Gastrocnemius medialis (tissue), 4 donors: ENCODE results near the gene SOX30.

Experiments
- POLR2A ChIP-seq, 2 donors: fragments of 450-650 bp; IDR thresholded peaks; one replicate each; pipeline ENCODE4 v1.6.1; 2017; ENCODE audit warnings: antibody characterized with exemption in 2 of 2, mild to moderate bottlenecking in 2 of 2, moderate library complexity in 2 of 2
- TF ChIP-seq, protein P1 (sequence below), 5 experiments: fragments of 450-650 bp in 3 of 5; fragments of 200-600 bp in 2 of 5; sonication (generic) in 2 of 5; IDR thresholded peaks in 4 of 5; conservative IDR thresholded peaks in 1 of 5; 1 replicate in 4 of 5; 2 replicates in 1 of 5; pipeline ENCODE4 v1.5.1; 2016 to 2019; ENCODE audit warnings: antibody characterized with exemption in 5 of 5, mild to moderate bottlenecking in 3 of 5, moderate library complexity in 3 of 5

DNA sequence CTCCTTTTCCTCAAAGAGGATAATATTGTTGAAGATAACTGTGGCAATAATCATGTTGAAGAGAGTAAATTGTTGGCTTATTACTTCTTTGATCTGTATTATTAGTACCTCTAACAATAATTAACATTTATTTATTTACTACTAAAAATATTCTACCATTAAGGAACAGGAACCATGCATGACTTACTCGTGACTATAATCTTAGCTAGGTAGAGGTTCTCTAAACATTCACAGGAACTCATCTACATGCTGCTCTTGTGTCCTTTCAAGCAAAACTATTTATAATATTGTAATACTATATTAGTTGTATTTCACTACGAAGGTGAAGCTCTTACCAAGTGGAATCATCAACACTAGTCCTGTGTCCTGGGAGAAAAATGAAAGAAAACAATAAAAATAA lies 3.1 kb downstream of the SOX30 start:
- TF ChIP-seq, protein P1, sequence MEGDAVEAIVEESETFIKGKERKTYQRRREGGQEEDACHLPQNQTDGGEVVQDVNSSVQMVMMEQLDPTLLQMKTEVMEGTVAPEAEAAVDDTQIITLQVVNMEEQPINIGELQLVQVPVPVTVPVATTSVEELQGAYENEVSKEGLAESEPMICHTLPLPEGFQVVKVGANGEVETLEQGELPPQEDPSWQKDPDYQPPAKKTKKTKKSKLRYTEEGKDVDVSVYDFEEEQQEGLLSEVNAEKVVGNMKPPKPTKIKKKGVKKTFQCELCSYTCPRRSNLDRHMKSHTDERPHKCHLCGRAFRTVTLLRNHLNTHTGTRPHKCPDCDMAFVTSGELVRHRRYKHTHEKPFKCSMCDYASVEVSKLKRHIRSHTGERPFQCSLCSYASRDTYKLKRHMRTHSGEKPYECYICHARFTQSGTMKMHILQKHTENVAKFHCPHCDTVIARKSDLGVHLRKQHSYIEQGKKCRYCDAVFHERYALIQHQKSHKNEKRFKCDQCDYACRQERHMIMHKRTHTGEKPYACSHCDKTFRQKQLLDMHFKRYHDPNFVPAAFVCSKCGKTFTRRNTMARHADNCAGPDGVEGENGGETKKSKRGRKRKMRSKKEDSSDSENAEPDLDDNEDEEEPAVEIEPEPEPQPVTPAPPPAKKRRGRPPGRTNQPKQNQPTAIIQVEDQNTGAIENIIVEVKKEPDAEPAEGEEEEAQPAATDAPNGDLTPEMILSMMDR (IDR thresholded peaks at IDR 0.05 in 4 of 5, conservative IDR thresholded peaks at IDR 0.05 in 1 of 5), result no peak
- no peak for TF ChIP-seq POLR2A (IDR thresholded peaks at IDR 0.05)
